ENCODE data around the gene SPEM1. TPM values are rescaled to one million over a fixed set of nuclear protein-coding genes. Genes with fewer than 3 reads are reported as not detected.

SPEM1 gene
- total RNA-seq, 1 experiment from 2014 or later, result 0.33 TPM

GRCh38 chr17:7389924-7390910 is 29.9 kb upstream of the SPEM1 start:
- Mint-ChIP-seq H3K27ac (no peak overlapping the region; a peak in 1 of 7 replicates), H3K4me3 (no peak overlapping the region; a peak in 1 of 5 replicates), H3K36me3 (ENCODE audit: insufficient read depth in 1 of 3, low read depth in 3 of 3) (peaks cover 27 to 56% (median 41%) of the 10 kb centered on the region in 3 experiments), H3K9me3 (no peaks in the 10 kb centered on the region; a peak in 1 of 5 replicates), H3K27me3 (ENCODE audit: low read depth) (peaks cover 2% of the 10 kb centered on the region), H3K4me1 (peaks cover 22% of the 10 kb centered on the region in 2 experiments)
- H3K23me2 ChIP-seq (ENCODE audit: insufficient read length, low read depth, low read length, poor library complexity, severe bottlenecking), result peaks cover 12% of the 10 kb centered on the region
- H2BK12ac ChIP-seq (ENCODE audit: insufficient read length, low read depth, low read length), result no peak overlapping the region
- no peaks in the 10 kb centered on the region for H3K27me3 ChIP-seq (ENCODE audit: insufficient read depth, low read length)
- H3K56ac ChIP-seq (ENCODE audit: insufficient read length, low read depth, low read length), result no peak overlapping the region
- peaks cover 2% of the 10 kb centered on the region for H4K20me1 ChIP-seq (ENCODE audit: control insufficient read depth, insufficient read depth, insufficient read length)
- no peak overlapping the region for H3K4me2 ChIP-seq (ENCODE audit: insufficient read depth, insufficient read length, low read length)
- H4K5ac ChIP-seq (ENCODE audit: insufficient read length, low read depth, low read length), result no peak overlapping the region
- no peaks in the 10 kb centered on the region for H3K79me2 ChIP-seq (ENCODE audit: insufficient read depth, low read length)
- no peak overlapping the region for H4K91ac ChIP-seq (ENCODE audit: insufficient read length, low read depth, low read length)
- H3K9me3 ChIP-seq (ENCODE audit: control insufficient read depth, low read depth, low read length), result no peaks in the 10 kb centered on the region
- no peak overlapping the region for H2AK5ac ChIP-seq (ENCODE audit: insufficient read length, low read length)
- no peak for TF ChIP-seq CTCF (conservative IDR thresholded peaks at IDR 0.05)
- H4K8ac ChIP-seq (replicated peaks; ENCODE audit: insufficient read length, low read depth, low read length), result no peak overlapping the region
- H3K23ac ChIP-seq (ENCODE audit: insufficient read length, low read depth, low read length), result no peak overlapping the region
- no peak overlapping the region for H2BK5ac ChIP-seq (ENCODE audit: insufficient read length, low read length)
- no peak overlapping the region for H3K9ac ChIP-seq (ENCODE audit: extremely low read depth, insufficient read length, low read length)
- H3K79me1 ChIP-seq (ENCODE audit: insufficient read depth, low read depth, low read length, poor library complexity, severe bottlenecking), result no peaks in the 10 kb centered on the region
- no peak overlapping the region for H3K18ac ChIP-seq (ENCODE audit: insufficient read length, low read depth, low read length)
- no peak overlapping the region for H2BK120ac ChIP-seq (ENCODE audit: low read depth, low read length, poor library complexity, severe bottlenecking)
- H3K4ac ChIP-seq (ENCODE audit: low read depth, low read length), result no peak overlapping the region
- DNase-seq, result peak; percentile 46
- no peak overlapping the region for H3K27ac ChIP-seq (ENCODE audit: insufficient read length, low read depth, low read length)
- no peak overlapping the region for H3K14ac ChIP-seq (ENCODE audit: insufficient read depth, low read length)
- no peak overlapping the region for H2AFZ ChIP-seq (ENCODE audit: low read length)
- no peak overlapping the region for H3T11ph ChIP-seq (ENCODE audit: low read length)
- H3K4me1 ChIP-seq (ENCODE audit: insufficient read depth, low read length), result peaks cover 7% of the 10 kb centered on the region; the same call in 1 of the 2 replicates
- no CpG with 5 or more reads among the region's 19 CpGs for WGBS (ENCODE audit: extremely low coverage, insufficient read length, low lambda C conversion rate)
- H2BK20ac ChIP-seq (ENCODE audit: low read depth, low read length, poor library complexity, severe bottlenecking), result no peak overlapping the region
- no peak overlapping the region for H2BK15ac ChIP-seq (ENCODE audit: low read depth, low read length)
